Loucy (cell line): ENCODE data around the gene OR2M2.

Experiments
- H2AFZ ChIP-seq: fragments of 200-600 bp; sonication (generic); 2 replicates; pipeline ENCODE4 v1.6.0; 2016; ENCODE audit warnings: antibody characterized with exemption, mild to moderate bottlenecking, low read length, moderate library complexity
- H3F3A ChIP-seq: fragments of 200-600 bp; 2 replicates; pipeline ENCODE4 v1.6.0; 2016; ENCODE audit warnings: antibody characterized with exemption, low read depth, mild to moderate bottlenecking
- H3K27me3 ChIP-seq: fragments of 200-600 bp; sonication (generic); 2 replicates; pipeline ENCODE4 v1.6.1; 2014; ENCODE audit warnings: low read length, mild to moderate bottlenecking; ENCODE audit not compliant: insufficient read depth, poor library complexity, severe bottlenecking
- H3K36me3 ChIP-seq: fragments of 200-600 bp; sonication (generic); 2 replicates; pipeline ENCODE4 v1.6.1; 2016; ENCODE audit warnings: low read length; ENCODE audit not compliant: insufficient read depth
- H3K4me1 ChIP-seq: fragments of 200-600 bp; sonication (generic); 2 replicates; pipeline ENCODE4 v1.5.1; 2014; ENCODE audit warnings: low read length, mild to moderate bottlenecking; ENCODE audit not compliant: insufficient read depth, poor library complexity, severe bottlenecking
- H3K4me2 ChIP-seq: fragments of 200-600 bp; sonication (generic); 2 replicates; pipeline ENCODE4 v1.6.0; 2014; ENCODE audit warnings: antibody characterized with exemption, low read length, low read depth, mild to moderate bottlenecking; ENCODE audit not compliant: poor library complexity, severe bottlenecking
- H3K4me3 ChIP-seq: fragments of 200-600 bp; sonication (generic); 2 replicates; pipeline ENCODE4 v1.5.1; 2014; ENCODE audit warnings: low read length, mild to moderate bottlenecking, mixed read lengths; ENCODE audit not compliant: poor library complexity, severe bottlenecking
- H3K79me2 ChIP-seq: fragments of 200-600 bp; sonication (generic); 2 replicates; pipeline ENCODE4 v1.6.1; 2014; ENCODE audit warnings: low read length; ENCODE audit not compliant: insufficient read depth
- H3K9ac ChIP-seq: fragments of 200-600 bp; sonication (generic); 2 replicates; pipeline ENCODE4 v1.6.0; 2014; ENCODE audit warnings: mild to moderate bottlenecking, low read depth, low read length, moderate library complexity; ENCODE audit not compliant: poor library complexity, severe bottlenecking
- H3K9me2 ChIP-seq: fragments of 200-600 bp; sonication (generic); replicated peaks from 2 replicates; pipeline ENCODE4 v1.6.1; 2016; ENCODE audit warnings: low read depth, low read length, mixed read lengths
- H3K9me3 ChIP-seq: fragments of 200-600 bp; sonication (generic); 2 replicates; pipeline ENCODE4 v1.6.1; 2014; ENCODE audit warnings: mild to moderate bottlenecking, antibody characterized with exemption, low read length, low read depth; ENCODE audit not compliant: insufficient read depth
- H4K20me1 ChIP-seq: fragments of 200-600 bp; sonication (generic); 2 replicates; pipeline ENCODE4 v1.6.0; 2014; ENCODE audit warnings: antibody characterized with exemption, low read length, mild to moderate bottlenecking; ENCODE audit not compliant: insufficient read depth, poor library complexity, severe bottlenecking
- EZH2phosphoT487 ChIP-seq: fragments of 200-600 bp; IDR thresholded peaks from 2 replicates; pipeline ENCODE4 v1.6.1; 2018; ENCODE audit warnings: antibody characterized with exemption, mild to moderate bottlenecking, moderate library complexity, borderline replicate concordance
- TF ChIP-seq, protein P1 (sequence below): fragments of 200-600 bp; sonication (generic); conservative IDR thresholded peaks from 2 replicates; pipeline ENCODE4 v1.5.1; 2014; ENCODE audit warnings: mild to moderate bottlenecking, antibody characterized with exemption, low read length

OR2M2 gene

GRCh38 chr1:248187363-248187762, 12.7 kb downstream of the OR2M2 start:
- H3K4me1 ChIP-seq, result no peaks in the 10 kb centered on the region
- TF ChIP-seq, protein P1, sequence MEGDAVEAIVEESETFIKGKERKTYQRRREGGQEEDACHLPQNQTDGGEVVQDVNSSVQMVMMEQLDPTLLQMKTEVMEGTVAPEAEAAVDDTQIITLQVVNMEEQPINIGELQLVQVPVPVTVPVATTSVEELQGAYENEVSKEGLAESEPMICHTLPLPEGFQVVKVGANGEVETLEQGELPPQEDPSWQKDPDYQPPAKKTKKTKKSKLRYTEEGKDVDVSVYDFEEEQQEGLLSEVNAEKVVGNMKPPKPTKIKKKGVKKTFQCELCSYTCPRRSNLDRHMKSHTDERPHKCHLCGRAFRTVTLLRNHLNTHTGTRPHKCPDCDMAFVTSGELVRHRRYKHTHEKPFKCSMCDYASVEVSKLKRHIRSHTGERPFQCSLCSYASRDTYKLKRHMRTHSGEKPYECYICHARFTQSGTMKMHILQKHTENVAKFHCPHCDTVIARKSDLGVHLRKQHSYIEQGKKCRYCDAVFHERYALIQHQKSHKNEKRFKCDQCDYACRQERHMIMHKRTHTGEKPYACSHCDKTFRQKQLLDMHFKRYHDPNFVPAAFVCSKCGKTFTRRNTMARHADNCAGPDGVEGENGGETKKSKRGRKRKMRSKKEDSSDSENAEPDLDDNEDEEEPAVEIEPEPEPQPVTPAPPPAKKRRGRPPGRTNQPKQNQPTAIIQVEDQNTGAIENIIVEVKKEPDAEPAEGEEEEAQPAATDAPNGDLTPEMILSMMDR, result no peak
- no peak for TF ChIP-seq EZH2phosphoT487
- H3K4me3 ChIP-seq, result no peak overlapping the region
- no peaks in the 10 kb centered on the region for H3K36me3 ChIP-seq
- no peaks in the 10 kb centered on the region for H4K20me1 ChIP-seq
- H3K9me2 ChIP-seq, result no peaks in the 10 kb centered on the region
- H3K9ac ChIP-seq, result no peak overlapping the region
- no peak overlapping the region for H2AFZ ChIP-seq
- no peaks in the 10 kb centered on the region for H3K27me3 ChIP-seq
- H3K4me2 ChIP-seq, result no peak overlapping the region
- H3F3A ChIP-seq, result no peaks in the 10 kb centered on the region
- no peaks in the 10 kb centered on the region for H3K79me2 ChIP-seq
- H3K9me3 ChIP-seq, result no peaks in the 10 kb centered on the region; the same call in 1 of the 2 replicates

DNA sequence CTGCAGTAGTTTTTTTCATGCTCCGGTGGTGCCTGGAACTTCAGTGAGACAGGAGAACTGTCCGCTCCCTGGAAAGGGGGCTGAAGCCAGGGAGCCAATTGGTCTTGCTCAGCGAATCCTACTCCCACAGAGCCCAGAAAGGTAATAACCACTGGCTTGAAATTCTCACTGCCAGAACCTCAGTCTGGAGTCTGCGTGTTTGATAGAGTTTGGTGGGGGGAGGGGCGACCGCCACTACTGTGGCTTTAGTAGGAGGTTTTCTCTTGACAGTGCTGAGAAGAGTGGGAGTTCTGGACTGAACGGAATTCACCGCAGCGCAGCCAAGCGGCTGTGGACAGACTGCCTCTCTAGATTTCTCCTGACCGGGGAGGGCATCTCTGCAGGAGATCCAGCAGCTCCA, 14.4 kb downstream of the OR2M2 start:
- H2AFZ ChIP-seq, result no peak overlapping the region
- TF ChIP-seq, protein P1, result no peak
- TF ChIP-seq EZH2phosphoT487, result no peak
- no peaks in the 10 kb centered on the region for H3K9me2 ChIP-seq
- no peak overlapping the region for H3K9ac ChIP-seq
- no peaks in the 10 kb centered on the region for H3K4me1 ChIP-seq
- H3K79me2 ChIP-seq, result no peaks in the 10 kb centered on the region
- no peak overlapping the region for H3K4me3 ChIP-seq
- no peaks in the 10 kb centered on the region for H3F3A ChIP-seq
- H3K9me3 ChIP-seq, result no peaks in the 10 kb centered on the region; the same call in 1 of the 2 replicates
- H4K20me1 ChIP-seq, result no peaks in the 10 kb centered on the region
- H3K27me3 ChIP-seq, result no peaks in the 10 kb centered on the region
- H3K4me2 ChIP-seq, result no peak overlapping the region
- no peaks in the 10 kb centered on the region for H3K36me3 ChIP-seq

DNA sequence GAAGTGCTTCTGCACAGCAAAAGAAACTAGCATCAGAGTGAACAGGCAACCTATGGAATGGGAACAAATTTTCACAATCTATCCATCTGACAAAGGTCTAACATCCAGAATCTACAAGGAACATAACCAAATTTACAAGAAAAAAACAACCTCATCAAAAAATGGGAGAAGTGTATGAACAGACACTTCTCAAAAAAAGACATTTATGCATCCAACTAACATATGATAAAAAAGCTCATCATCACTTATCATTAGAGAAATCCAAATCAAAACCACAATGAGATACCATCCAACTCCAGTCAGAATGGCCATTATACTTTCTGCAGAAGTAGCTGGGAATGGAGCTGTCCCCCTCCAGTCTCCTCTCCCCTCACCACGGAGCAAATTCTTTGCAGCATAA, 19.5 kb downstream of the OR2M2 start:
- no peaks in the 10 kb centered on the region for H3F3A ChIP-seq
- no peaks in the 10 kb centered on the region for H3K79me2 ChIP-seq
- no peaks in the 10 kb centered on the region for H4K20me1 ChIP-seq
- H3K4me2 ChIP-seq, result no peak overlapping the region
- H2AFZ ChIP-seq, result no peak overlapping the region
- H3K9me2 ChIP-seq, result no peaks in the 10 kb centered on the region
- no peaks in the 10 kb centered on the region for H3K27me3 ChIP-seq
- TF ChIP-seq EZH2phosphoT487, result no peak
- TF ChIP-seq, protein P1, result no peak
- H3K9me3 ChIP-seq, result peaks cover 4% of the 10 kb centered on the region; the same call in 1 of the 2 replicates
- H3K36me3 ChIP-seq, result no peaks in the 10 kb centered on the region
- H3K4me1 ChIP-seq, result no peaks in the 10 kb centered on the region
- H3K4me3 ChIP-seq, result no peak overlapping the region
- H3K9ac ChIP-seq, result no peak overlapping the region
